ENCODE data around the gene HBG1.
"Not testable (repeated sequence)": the region's sequence is repeated elsewhere in the genome, so short reads cannot be mapped to it uniquely, and the experiment has no call there.

HBG1 gene

DNA sequence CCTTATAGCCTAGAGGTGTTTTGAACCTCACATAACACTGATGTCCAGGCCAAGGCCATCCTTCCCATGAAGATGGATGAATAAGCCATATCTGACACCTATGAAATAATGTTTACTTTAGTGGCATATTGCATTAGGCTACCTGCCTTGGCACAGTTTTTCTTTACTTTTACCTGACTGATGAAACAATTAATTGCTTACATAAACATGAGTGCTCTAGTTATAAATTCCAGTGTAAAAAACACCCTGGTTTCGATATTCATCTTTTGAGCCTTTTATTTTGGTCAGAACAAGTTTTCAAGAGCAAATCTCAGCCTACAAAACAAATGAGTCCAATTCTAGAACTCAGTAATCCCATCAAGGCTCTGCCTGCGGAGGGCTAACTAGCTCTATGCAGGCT is 27.0 kb upstream of the HBG1 start:
- no peak for DNase-seq

DNA sequence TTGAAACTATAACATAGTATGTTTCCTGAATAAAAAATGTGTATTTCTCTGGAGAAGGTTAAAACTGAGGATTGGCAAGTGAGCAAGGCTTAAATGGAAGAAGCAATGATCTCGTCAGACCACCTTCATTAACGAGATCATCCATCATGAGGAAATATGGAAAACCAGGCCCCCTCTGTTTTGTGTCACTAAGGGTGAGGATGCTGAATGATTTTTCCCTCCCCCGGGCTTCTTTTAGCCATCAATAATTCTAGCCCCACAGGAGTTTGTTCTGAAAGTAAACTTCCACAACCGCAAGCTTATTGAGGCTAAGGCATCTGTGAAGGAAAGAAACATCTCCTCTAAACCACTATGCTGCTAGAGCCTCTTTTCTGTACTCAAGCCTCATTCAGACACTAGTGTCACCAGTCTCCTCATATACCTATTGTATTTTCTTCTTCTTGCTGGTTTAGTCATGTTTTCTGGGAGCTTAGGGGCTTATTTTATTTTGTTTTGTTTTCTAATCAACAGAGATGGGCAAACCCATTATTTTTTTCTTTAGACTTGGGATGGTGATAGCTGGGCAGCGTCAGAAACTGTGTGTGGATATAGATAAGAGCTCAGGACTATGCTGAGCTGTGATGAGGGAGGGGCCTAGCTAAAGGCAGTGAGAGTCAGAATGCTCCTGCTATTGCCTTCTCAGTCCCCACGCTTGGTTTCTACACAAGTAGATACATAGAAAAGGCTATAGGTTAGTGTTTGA is 25.9 kb upstream of the HBG1 start:
- no peak for DNase-seq

DNA sequence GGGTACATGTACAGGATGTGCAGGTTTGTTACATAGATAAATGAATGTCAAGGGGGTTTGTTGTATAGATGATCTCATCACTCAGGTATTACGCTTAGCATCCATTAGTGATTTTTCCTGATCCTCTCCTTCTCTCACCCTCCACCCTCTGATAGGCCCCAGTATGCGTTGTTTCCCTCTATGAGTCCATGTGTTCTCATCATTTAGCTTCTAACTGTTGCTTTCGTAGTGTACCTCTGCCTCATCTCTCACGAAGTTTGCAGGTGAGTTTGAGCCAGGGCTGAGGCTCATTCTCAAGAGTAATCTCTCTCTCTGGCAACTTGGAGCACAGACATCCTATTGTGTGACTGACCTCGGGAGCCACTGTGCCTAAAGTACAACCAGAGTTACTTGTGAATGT is 24.7 kb upstream of the HBG1 start:
- no peak for DNase-seq

DNA sequence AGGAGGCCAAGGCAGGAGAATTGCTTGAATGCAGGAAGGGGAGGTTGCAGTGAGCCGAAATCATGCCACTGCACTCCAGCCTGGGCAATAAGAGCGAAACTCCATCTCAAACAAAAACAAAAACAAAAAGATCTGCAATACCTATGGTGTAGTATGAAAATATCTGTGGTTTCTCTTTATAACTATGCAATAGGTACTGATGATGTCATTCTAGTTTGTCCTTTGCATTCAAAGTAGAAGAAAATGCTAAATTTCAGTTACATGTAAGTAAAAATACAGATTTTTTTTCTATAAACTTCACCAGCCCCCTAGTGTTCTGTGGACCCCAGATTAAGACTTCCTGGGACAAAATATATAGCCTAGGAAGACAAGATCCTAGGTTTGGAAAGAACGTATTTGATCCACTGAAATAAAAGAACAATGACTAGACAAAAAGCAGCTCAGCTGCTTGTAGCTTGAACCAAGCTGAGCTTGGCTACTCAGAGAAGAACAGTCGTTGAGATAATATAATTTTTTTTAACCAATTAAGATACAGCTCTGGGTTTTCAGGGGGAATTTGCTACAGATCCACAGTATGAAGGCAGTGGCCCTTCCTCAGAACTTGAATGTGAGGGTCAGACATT is 22.8 kb upstream of the HBG1 start:
- DNase-seq: no peak

GRCh38 chr11:5269715-5270147 is 20.1 kb upstream of the HBG1 start, which contains the start of gene HBE1:
HBE1 (minus strand) TSS chr11:5269945; CDS start chr11:5269890, 55 bp downstream.
- DNase-seq: no peak

DNA sequence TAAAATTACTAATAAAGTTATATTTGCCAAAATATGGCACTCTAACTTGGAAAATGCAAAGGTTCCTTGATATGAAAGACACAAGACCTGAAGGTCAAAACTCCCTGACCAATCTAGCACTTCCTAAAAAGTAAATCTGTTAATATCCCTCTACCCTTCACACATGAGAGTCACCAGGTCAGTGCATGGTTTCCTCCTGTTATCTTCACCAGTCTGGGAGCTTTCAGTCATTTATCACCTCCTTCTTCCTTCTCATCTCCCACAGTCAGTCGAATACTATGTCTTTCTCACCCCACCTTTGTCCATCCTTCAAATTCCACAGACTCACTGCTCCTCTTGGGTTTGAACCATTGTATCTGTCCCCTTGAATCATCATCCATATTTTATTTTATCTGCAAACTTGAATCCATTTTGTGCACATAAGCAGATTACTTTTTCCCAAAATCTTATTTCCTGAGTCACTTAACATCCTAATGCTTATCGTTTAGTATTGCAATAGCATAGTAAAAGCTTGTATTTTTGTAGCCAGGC is 17.4 kb upstream of the HBG1 start:
- no peak for DNase-seq

- DNase-seq: no peak
Observed at GRCh38 chr11:5266609-5267008, 17.0 kb upstream of the HBG1 start.

- no peak for DNase-seq
Observed at GRCh38 chr11:5265832-5266231, 16.2 kb upstream of the HBG1 start.

- no peak for DNase-seq
Observed at GRCh38 chr11:5258543-5259262, 9.0 kb upstream of the HBG1 start.

GRCh38 chr11:5257296-5257695 is 7.6 kb upstream of the HBG1 start:
- DNase-seq: no peak

GRCh38 chr11:5254646-5255413 is 5.2 kb upstream of the HBG1 start, which contains the start of gene HBG2:
HBG2 (minus strand) TSS chr11:5254781; CDS start chr11:5254728, 53 bp downstream.
- not testable (repeated sequence) for DNase-seq

- DNase-seq: not testable (repeated sequence)
Observed at GRCh38 chr11:5254023-5254422, 4.4 kb upstream of the HBG1 start.

DNA sequence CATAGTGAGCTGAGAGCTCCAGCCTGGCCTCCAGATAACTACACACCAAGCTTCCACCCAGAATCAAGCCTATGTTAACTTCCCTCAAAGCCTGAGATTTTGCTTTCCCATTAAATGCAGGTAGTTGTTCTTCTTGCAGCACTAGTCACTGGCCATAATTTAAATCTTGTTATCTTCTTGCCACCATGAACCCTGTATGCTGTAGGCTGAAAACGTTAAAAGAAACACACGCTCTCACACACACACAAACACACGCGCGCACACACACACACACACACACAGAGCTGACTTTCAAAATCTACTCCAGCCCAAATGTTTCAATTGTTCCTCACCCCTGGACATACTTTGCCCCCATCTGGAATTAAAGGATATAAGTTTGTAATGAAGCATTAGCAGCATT is 3.8 kb upstream of the HBG1 start:
- DNase-seq: not testable (repeated sequence)

GRCh38 chr11:5252919-5253265 is 3.2 kb upstream of the HBG1 start:
- no peak for DNase-seq

- no peak for DNase-seq
Observed at GRCh38 chr11:5252192-5252918, 2.7 kb upstream of the HBG1 start.

DNA sequence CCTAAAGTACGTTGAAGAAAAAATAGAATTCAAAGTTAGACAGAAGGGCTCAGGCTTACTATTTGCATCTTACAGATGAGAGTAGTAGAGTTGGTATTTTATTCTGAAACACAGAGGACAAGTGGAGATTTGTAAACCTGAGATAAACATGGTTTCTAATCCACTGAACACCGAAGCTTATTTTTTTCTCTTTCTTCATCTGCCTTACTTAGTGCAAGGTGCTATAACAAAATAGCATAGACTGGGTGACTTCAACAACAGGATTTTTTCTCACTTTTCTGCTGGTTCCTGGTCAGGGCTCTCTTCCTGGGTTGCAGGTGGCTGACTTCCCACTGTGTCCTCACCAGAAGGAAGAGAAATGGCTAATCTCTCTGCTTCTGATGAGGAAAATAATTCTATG is 2.1 kb upstream of the HBG1 start:
- DNase-seq: no peak

GRCh38 chr11:5250543-5251204 is 1.0 kb upstream of the HBG1 start:
- no peak for DNase-seq

DNA sequence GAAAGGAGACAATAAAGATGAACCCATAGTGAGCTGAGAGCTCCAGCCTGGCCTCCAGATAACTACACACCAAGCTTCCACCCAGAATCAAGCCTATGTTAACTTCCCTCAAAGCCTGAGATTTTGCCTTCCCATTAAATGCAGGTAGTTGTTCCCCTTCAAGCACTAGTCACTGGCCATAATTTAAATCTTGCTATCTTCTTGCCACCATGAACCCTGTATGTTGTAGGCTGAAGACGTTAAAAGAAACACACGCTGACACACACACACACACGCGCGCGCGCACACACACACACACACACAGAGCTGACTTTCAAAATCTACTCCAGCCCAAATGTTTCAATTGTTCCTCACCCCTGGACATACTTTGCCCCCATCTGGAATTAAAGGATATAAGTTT is 1.2 kb downstream of the HBG1 start:
- not testable (repeated sequence) for DNase-seq

DNA sequence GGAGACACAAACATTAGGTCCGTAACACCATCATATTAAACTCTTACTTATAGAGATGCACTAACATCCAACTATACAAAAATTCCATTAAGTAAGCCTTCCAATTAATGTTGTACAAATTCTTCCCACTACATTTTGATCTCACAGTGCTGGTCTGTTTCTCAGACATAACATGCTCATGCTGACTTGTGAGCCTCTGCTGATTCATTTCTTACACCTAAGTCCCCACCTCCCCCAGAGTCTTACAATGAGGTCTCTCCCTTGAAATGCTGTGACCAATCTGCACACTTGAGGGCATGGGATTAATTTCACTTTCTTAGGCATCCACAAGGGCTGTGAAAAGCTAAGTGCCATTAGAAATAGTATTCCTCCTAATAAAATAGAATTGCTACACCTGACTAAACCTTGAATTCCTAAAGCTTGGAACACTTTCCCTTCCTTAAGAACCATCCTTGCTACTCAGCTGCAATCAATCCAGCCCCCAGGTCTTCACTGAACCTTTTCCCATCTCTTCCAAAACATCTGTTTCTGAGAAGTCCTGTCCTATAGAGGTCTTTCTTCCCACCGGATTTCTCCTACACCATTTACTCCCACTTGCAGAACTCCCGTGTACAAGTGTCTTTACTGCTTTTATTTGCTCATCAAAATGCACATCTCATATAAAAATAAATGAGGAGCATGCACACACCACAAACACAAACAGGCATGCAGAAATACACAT is 2.0 kb downstream of the HBG1 start:
- DNase-seq: no peak

DNA sequence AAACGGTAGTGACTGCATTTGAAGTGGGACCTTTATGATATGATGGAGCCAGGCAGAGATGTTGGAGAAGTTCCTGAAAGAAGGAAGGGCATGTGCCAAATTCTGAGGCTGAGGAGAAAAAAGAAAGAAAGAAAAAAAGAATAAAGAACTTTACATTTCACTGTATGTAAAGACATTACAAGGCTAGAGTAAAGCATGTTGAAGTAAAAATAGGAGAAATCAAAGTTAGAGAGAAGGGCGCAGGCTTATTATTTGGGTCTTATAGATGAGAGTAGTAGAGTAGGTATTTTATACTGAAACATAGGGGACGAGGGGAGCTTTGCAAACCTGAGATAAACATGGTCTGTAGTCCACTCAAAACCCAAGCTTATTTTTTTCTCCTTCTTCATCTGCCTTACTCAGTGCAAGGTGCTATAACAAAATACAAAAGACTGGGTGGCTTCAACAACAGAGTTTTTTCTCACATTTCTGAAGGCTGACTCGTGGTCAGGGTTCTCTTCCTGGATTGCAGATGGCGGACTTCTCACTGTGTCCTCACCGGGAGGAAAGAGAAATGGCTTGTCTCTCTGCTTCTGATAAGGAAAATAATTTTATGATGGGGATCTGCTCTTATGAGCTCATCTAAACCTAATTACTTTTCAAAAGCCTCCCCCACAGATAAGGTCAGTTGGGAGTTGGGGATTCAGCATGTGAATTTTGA is 2.7 kb downstream of the HBG1 start:
- no peak for DNase-seq
